ENCODE data around the gene KIF5C. TPM values are rescaled to one million over a fixed set of nuclear protein-coding genes. Genes with fewer than 3 reads are reported as not detected.

KIF5C gene
- polyA plus RNA-seq, 1 experiment: 0.17 TPM

Small RNA genes within 50 kb of the gene (small RNA-seq; reads per million reads assigned to genes)
- not detected for gene RNU2-9P (ENCODE audit: insufficient read length, low read depth, low replicate concordance)
- gene UBBP3 (ENCODE audit: insufficient read length, low read depth, low replicate concordance): not detected

Other genes with a start within 250 kb of the KIF5C start
- 12.4 and 18.2 TPM in 2 replicates for gene EPC2, start 230.5 kb upstream of the KIF5C start, polyA plus RNA-seq (2011; rRNA removed)
- 19.1 and 26.4 TPM in 2 replicates for gene LYPD6B, start 163.5 kb downstream of the KIF5C start, polyA plus RNA-seq (2011; rRNA removed)